Spleen (tissue), 11 donors: ENCODE measurements around the gene C2CD4B. TPM values are rescaled to one million over a fixed set of nuclear protein-coding genes. Genes with fewer than 3 reads are reported as not detected.

Experiments used
- DNase-seq: peaks from one replicate; pipeline ENCODE4 v3.0.0-alpha.2; 2020
- H3K27ac ChIP-seq, 8 donors: fragments of 200-600 bp; sonication (generic) in 7 of 8; 1 replicate in 4 of 8; 2 replicates in 4 of 8; pipeline versions ENCODE4 v1.5.0 to v1.8.0; 2016 to 2021; ENCODE audit warnings: inconsistent platforms in 4 of 8, mild to moderate bottlenecking in 4 of 8, moderate library complexity in 1 of 8
- H3K27me3 ChIP-seq, 7 donors: fragments of 200-600 bp; sonication (generic) in 6 of 7; replicated peaks in 1 of 7; 1 replicate in 4 of 7; 2 replicates in 3 of 7; pipeline versions ENCODE4 v1.5.0 to v1.8.0; 2016 to 2021; ENCODE audit warnings: inconsistent platforms in 3 of 7, mild to moderate bottlenecking in 1 of 7
- H3K36me3 ChIP-seq, 6 donors: fragments of 200-600 bp; sonication (generic) in 5 of 6; 1 replicate in 4 of 6; 2 replicates in 2 of 6; pipeline versions ENCODE4 v1.5.0 to v1.8.0; 2016 to 2021; ENCODE audit warnings: inconsistent platforms in 2 of 6
- H3K4me1 ChIP-seq, 6 donors: fragments of 200-600 bp; sonication (generic) in 5 of 6; 1 replicate in 3 of 6; 2 replicates in 3 of 6; pipeline versions ENCODE4 v1.5.0 to v1.8.0; 2016 to 2021; ENCODE audit warnings: inconsistent platforms in 3 of 6
- H3K4me3 ChIP-seq, 8 donors: fragments of 200-600 bp; sonication (generic) in 7 of 8; 1 replicate in 4 of 8; 2 replicates in 4 of 8; pipeline versions ENCODE4 v1.5.0 to v1.8.0; 2016 to 2021; ENCODE audit warnings: inconsistent platforms in 4 of 8, mild to moderate bottlenecking in 4 of 8, moderate library complexity in 2 of 8
- H3K9me3 ChIP-seq, 8 donors: fragments of 200-600 bp; sonication (generic) in 7 of 8; 1 replicate in 4 of 8; 2 replicates in 4 of 8; pipeline versions ENCODE4 v1.5.0 to v1.8.0; 2016 to 2021; ENCODE audit warnings: inconsistent platforms in 4 of 8
- POLR2A ChIP-seq, 3 donors: fragments of 450-650 bp; IDR thresholded peaks; one replicate each; pipeline ENCODE4 v1.5.1; 2017; ENCODE audit warnings: antibody characterized with exemption in 3 of 3, mild to moderate bottlenecking in 1 of 3
- POLR2AphosphoS5 ChIP-seq, 3 donors: sonication (generic); formaldehyde crosslinking; IDR thresholded peaks; one replicate each; pipeline ENCODE4 v1.5.1; 2017; ENCODE audit warnings: antibody characterized with exemption in 3 of 3
- WGBS, 5 donors: extraction: QIAGEN DNeasy Blood & Tissue Kit in 3 of 5; methylation state at CpG; one replicate each; pipeline versions ENCODE4 v1.1.5 to v1.1.7; 2013 to 2018; 5-methylcytosine and 5-hydroxymethylcytosine counted together
- intact Hi-C: fragments of 100-400 bp; cut with DNase I; formaldehyde crosslinking; loops from one replicate; pipeline ENCODE4 v1.15.0; 2023; ENCODE audit warnings: low total_unique reads
- polyA plus RNA-seq, 3 donors: library from polyadenylated mRNA; stranded (reverse); fragments of 200-250 nt; gene quantifications; one replicate each; pipeline ENCODE4 v1.2.1, GENCODE V29; 2013
- total RNA-seq, 7 donors: library from RNA; depleted of rRNA in 3 of 7; stranded (reverse); fragments of >200 nt in 3 of 7; fragmentation: NEBNext Ultra II Directional in 4 of 7; extraction: Animal tissue kit (Norgen Biotek cat#: 25700) in 4 of 7; gene quantifications; one replicate each; pipeline versions ENCODE4 v1.1.0 to v1.2.1, GENCODE V29; 2016 to 2021
- TF ChIP-seq, protein P1 (sequence below), 11 experiments: fragments of 200-600 bp in 7 of 11; fragments of 450-650 bp in 4 of 11; sonication (generic) in 4 of 11; IDR thresholded peaks in 8 of 11; conservative IDR thresholded peaks in 3 of 11; 1 replicate in 7 of 11; 2 replicates in 4 of 11; pipeline versions ENCODE4 v1.4.0 to v1.8.0; 2016 to 2021; ENCODE audit warnings: antibody characterized with exemption in 11 of 11, inconsistent platforms in 4 of 11, mild to moderate bottlenecking in 1 of 11
- donor health status: healthy with polysubstance abuse.
- donor health status: DM: no; HTN: no; CAD: no; lungs with moderate emphysema.
- donor health status: DM: no; HTN: no; CAD: no.
- donor health status: Bipolar disorder and iron deficiency.
- donor health status: healthy.
- donor health status: DM: no; HTN: no; CAD: no.
- donor health status: DM: yes; HTN: yes; CAD: no.

C2CD4B gene
- total and polyA plus RNA-seq, 10 donors, result 0.26 to 2.3 (median 0.77) TPM; not detected in 2

DNA sequence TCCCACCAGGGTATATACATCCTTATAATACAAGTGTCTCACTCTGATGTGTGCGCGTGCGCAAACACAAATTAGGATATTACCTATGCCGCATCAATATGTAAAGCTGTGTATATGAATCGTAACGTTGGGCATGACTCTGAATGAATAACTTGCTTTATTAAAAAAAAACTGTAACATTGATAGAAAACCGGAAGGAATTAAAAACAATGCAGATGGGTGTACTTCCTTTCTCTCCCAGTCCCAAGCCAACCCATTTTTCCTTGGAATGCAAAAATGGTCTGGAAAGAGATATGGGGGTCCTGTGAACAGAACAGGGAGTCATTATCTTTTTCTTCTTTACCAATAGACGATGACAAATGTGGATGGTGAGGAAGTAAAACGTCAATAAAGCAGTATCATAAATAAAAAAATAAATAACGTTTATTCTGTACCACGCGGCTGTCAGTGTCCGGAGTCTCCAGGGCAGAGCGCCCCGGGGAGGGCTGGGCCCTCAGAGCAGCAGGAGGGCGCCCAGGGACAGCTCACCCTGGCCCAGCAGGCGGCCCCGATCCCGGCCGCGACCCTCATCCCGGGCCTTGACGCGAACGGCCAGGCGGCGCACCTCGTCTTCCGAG is 1.6 kb downstream of the C2CD4B start:
- Histone ChIP-seq H3K27me3 (peaks cover 0 to 85% (median 28%) of the 10 kb centered on the region in 7 donors), H3K4me3 (peak overlapping the region in 7 of 8 donors; percentile 25 to 68 (median 43)), H3K36me3 (no peaks in the 10 kb centered on the region), H3K27ac (peak overlapping the region in 6 of 8 donors; percentile 33 to 79 (median 56)), H3K4me1 (peaks cover 6 to 34% (median 26%) of the 10 kb centered on the region in 6 donors), H3K9me3 (peaks cover 0 to 7% (median 1%) of the 10 kb centered on the region in 8 donors)
- WGBS, 5 donors, result 27 to 56% (median 29%) methylated on average over 16 to 29 of the region's 29 CpGs
- intact Hi-C loops, result no loop called here
- TF ChIP-seq, protein P1, sequence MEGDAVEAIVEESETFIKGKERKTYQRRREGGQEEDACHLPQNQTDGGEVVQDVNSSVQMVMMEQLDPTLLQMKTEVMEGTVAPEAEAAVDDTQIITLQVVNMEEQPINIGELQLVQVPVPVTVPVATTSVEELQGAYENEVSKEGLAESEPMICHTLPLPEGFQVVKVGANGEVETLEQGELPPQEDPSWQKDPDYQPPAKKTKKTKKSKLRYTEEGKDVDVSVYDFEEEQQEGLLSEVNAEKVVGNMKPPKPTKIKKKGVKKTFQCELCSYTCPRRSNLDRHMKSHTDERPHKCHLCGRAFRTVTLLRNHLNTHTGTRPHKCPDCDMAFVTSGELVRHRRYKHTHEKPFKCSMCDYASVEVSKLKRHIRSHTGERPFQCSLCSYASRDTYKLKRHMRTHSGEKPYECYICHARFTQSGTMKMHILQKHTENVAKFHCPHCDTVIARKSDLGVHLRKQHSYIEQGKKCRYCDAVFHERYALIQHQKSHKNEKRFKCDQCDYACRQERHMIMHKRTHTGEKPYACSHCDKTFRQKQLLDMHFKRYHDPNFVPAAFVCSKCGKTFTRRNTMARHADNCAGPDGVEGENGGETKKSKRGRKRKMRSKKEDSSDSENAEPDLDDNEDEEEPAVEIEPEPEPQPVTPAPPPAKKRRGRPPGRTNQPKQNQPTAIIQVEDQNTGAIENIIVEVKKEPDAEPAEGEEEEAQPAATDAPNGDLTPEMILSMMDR (IDR thresholded peaks at IDR 0.05 in 8 of 11, conservative IDR thresholded peaks at IDR 0.05 in 3 of 11), result no peak
- TF ChIP-seq POLR2A (IDR thresholded peaks at IDR 0.05), result no peak
- no peak for TF ChIP-seq POLR2AphosphoS5 (IDR thresholded peaks at IDR 0.05)
- no peak for DNase-seq

DNA sequence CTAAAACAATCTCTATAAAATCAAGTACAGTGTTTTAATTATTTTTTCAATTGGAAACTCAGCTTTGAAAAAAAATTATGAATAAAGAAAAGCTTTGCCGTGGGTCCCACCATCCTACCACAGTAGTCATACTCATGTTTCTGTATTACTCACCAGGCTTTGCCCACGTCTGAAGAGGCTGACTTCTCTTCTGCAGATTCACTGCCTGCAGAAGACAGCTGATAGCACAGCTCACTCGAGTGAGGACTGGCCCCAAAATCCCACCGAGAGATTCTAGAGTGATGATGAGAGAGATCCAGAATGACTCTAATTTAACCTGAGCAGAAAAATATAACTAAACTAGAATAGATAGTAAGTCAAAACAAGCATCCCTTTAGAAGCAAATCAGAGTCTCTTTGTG is 11.9 kb downstream of the C2CD4B start:
- intact Hi-C loops, result no loop called here
- 49 to 72% (median 64%) methylated on average over 4 of the region's 4 CpGs for WGBS, 5 donors

DNA sequence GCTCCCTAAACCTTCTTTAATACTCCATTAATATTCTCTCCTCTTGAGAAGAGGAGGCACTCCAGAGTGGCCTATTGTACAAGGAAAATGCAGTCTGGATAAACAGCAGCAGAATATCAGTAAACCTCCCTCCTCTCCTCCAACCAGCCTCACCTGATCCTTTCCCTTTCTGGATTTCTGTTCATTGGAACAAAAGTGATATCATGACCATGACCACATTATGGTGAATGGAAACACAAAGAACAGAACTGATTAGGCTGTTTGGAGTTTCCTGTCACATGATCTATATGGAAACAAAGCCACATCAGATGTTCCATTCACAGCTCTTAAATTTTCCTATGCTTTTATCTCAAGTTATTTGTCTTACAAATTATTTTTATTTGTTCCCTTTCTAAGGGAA is 14.6 kb downstream of the C2CD4B start:
- TF ChIP-seq, protein P1 (IDR thresholded peaks at IDR 0.05 in 8 of 11, conservative IDR thresholded peaks at IDR 0.05 in 3 of 11), result no peak
- TF ChIP-seq POLR2A (IDR thresholded peaks at IDR 0.05), result no peak
- TF ChIP-seq POLR2AphosphoS5 (IDR thresholded peaks at IDR 0.05), result no peak
- Histone ChIP-seq H3K4me1 (no peaks in the 10 kb centered on the region), H3K4me3 (no peak overlapping the region), H3K36me3 (no peaks in the 10 kb centered on the region), H3K27me3 (peaks cover 0 to 5% (median 0%) of the 10 kb centered on the region in 7 donors), H3K9me3 (no peaks in the 10 kb centered on the region), H3K27ac (no peak overlapping the region)
- DNase-seq, result no peak
- intact Hi-C loops, result no loop called here

More for the DNA sequence above, 11.9 kb downstream of the C2CD4B start:
- no peak for DNase-seq
- Histone ChIP-seq H3K9me3 (peaks cover 0 to 13% (median 12%) of the 10 kb centered on the region in 8 donors), H3K4me3 (no peak overlapping the region), H3K36me3 (no peaks in the 10 kb centered on the region), H3K27ac (no peak overlapping the region), H3K4me1 (no peaks in the 10 kb centered on the region), H3K27me3 (peaks cover 0 to 5% (median 0%) of the 10 kb centered on the region in 7 donors)
- TF ChIP-seq POLR2AphosphoS5 (IDR thresholded peaks at IDR 0.05) (no peak), POLR2A (IDR thresholded peaks at IDR 0.05) (no peak)
- TF ChIP-seq, protein P1 (IDR thresholded peaks at IDR 0.05 in 8 of 11, conservative IDR thresholded peaks at IDR 0.05 in 3 of 11), result no peak

DNA sequence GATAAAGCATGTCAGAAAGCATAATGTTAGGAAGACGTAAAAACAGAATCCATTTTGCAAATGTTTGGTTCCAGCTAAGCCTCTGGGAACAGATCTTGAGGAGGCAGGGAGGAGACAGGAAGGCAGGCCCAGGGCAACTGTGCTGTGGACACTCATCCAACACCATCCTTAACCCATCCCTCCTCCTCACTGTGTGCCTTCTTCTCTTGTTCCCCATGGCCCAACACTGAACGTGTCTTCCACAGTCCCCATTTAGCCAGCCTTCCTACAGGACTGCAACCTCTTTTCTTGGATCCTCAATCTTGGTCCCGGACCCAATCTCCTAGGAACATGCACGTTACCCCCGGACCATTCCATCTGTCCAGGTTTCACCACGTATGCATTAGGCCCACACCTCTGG is 15.4 kb downstream of the C2CD4B start:
- TF ChIP-seq, protein P1 (IDR thresholded peaks at IDR 0.05 in 8 of 11, conservative IDR thresholded peaks at IDR 0.05 in 3 of 11), result no peak
- no peak for TF ChIP-seq POLR2AphosphoS5 (IDR thresholded peaks at IDR 0.05)
- no peak for TF ChIP-seq POLR2A (IDR thresholded peaks at IDR 0.05)
- Histone ChIP-seq H3K27ac (no peak overlapping the region), H3K4me1 (no peaks in the 10 kb centered on the region), H3K9me3 (no peaks in the 10 kb centered on the region), H3K36me3 (no peaks in the 10 kb centered on the region), H3K4me3 (no peak overlapping the region), H3K27me3 (peaks cover 0 to 5% (median 0%) of the 10 kb centered on the region in 7 donors)
- no peak for DNase-seq
- intact Hi-C loops, result no loop called here
- 88 to 97% (median 94%) methylated on average over 6 of the region's 6 CpGs for WGBS, 5 donors
